Activated CD4-positive, alpha-beta T cell treated with anti-CD3 and anti-CD28 coated beads, Interleukin-2, amount 50 U/mL, for 24 hours (primary cell): Measurements from ENCODE around the gene P4HB.

Experiments used
- DNase-seq, 2 donors: peaks; one replicate each; pipeline ENCODE4 v3.0.0-alpha.2; 2020; ENCODE audit warnings: low read depth in 1 of 2, low spot score in 1 of 2

Gene P4HB

GRCh38 chr17:81898029-81898866, 37.9 kb upstream of the P4HB start:
- DNase-seq, result no peak

- DNase-seq, result no peak
Measured at GRCh38 chr17:81895400-81895799, 35.1 kb upstream of the P4HB start.

- DNase-seq, result no peak
Measured at GRCh38 chr17:81891303-81891552, 30.9 kb upstream of the P4HB start.

GRCh38 chr17:81890447-81891302, 30.3 kb upstream of the P4HB start:
- DNase-seq, result no peak

GRCh38 chr17:81889602-81890001, 29.3 kb upstream of the P4HB start:
- no peak for DNase-seq

- DNase-seq, result no peak
Measured at GRCh38 chr17:81888988-81889595, 28.8 kb upstream of the P4HB start.

GRCh38 chr17:81888105-81888987, 28.0 kb upstream of the P4HB start:
- no peak for DNase-seq

GRCh38 chr17:81885869-81886548, 25.7 kb upstream of the P4HB start:
- DNase-seq, result no peak

- DNase-seq, result no peak
Measured at GRCh38 chr17:81885454-81885853, 25.1 kb upstream of the P4HB start.

GRCh38 chr17:81884968-81885367, 24.6 kb upstream of the P4HB start:
- DNase-seq, result no peak

GRCh38 chr17:81884520-81884919, 24.2 kb upstream of the P4HB start:
- no peak for DNase-seq

GRCh38 chr17:81879121-81879520, 18.8 kb upstream of the P4HB start:
- no peak for DNase-seq

- no peak for DNase-seq
Measured at GRCh38 chr17:81878294-81878693, 18.0 kb upstream of the P4HB start.

GRCh38 chr17:81877569-81877968, 17.2 kb upstream of the P4HB start:
- no peak for DNase-seq

GRCh38 chr17:81871387-81872230, 11.3 kb upstream of the P4HB start:
- peak; percentile 87 to 95 for DNase-seq

GRCh38 chr17:81870981-81871386, 10.6 kb upstream of the P4HB start, which contains the start of gene ARHGDIA:
Gene ARHGDIA, minus strand, starts transcription at chr17:81871337. Its CDS starts 1,407 bp downstream, at chr17:81869930.
- DNase-seq, result no peak

GRCh38 chr17:81870131-81870980, 10.0 kb upstream of the P4HB start:
- no peak for DNase-seq
